H1 (cell line): ENCODE data around the gene RTF1. TPM values are rescaled to one million over a fixed set of nuclear protein-coding genes. Genes with fewer than 3 reads are reported as not detected.

ENCODE experiments used
- ATF3 ChIP-seq: IDR thresholded peaks from 2 replicates; pipeline ENCODE4 v1.6.1; 2011; ENCODE audit warnings: low read depth, mild to moderate bottlenecking, low read length; ENCODE audit not compliant: insufficient read depth
- BCL11A ChIP-seq, 2 experiments: IDR thresholded peaks; one replicate each; pipeline ENCODE4 v1.6.1; 2011; ENCODE audit warnings: low read depth in 2 of 2, low read length in 2 of 2, mild to moderate bottlenecking in 2 of 2
- JUN ChIP-seq: IDR thresholded peaks from 2 replicates; pipeline ENCODE4 v1.6.1; 2011; ENCODE audit warnings: low read depth, mild to moderate bottlenecking, improper control_type of control experiment, low read length
- SP2 ChIP-seq: IDR thresholded peaks from 2 replicates; pipeline ENCODE4 v1.6.1; 2012; ENCODE audit warnings: mild to moderate bottlenecking, low read length, inconsistent platforms
- polyA plus RNA-seq, 7 experiments: library from polyadenylated mRNA; depleted of rRNA in 3 of 7; stranded (reverse) in 5 of 7; unstranded in 2 of 7; fragments of >200 nt in 5 of 7; fragments of 200-250 nt in 2 of 7; gene quantifications; 1 replicate in 5 of 7; 2 replicates in 1 of 7; 4 replicates in 1 of 7; pipeline versions ENCODE4 v1.2.1 to v1.2.3, GENCODE V29; 2011 to 2013; ENCODE audit warnings: missing spikeins in 2 of 7, mixed read lengths in 2 of 7
- total RNA-seq: library from RNA; stranded (reverse); fragmentation: NEBNext Ultra II Directional; extraction: Animal tissue kit (Norgen Biotek cat#: 25700); gene quantifications from 2 replicates; pipeline ENCODE4 v1.2.1, GENCODE V29; 2021

The RTF1 gene
- total and polyA plus RNA-seq, 2 of the 8 experiments (the other 6 are each of a cell fraction or from before 2014, with no cell fraction given): 22.6 to 47.7 TPM

- TF ChIP-seq ATF3: no peak
- TF ChIP-seq BCL11A (IDR thresholded peaks at IDR 0.05; ENCODE audit: low read depth in 2 of 2, low read length in 2 of 2): no peak
- TF ChIP-seq SP2: no peak
- no peak for TF ChIP-seq JUN
Observed at GRCh38 chr15:41387646-41388045, 29.2 kb upstream of the RTF1 start (continued).
